ENCODE measurements around the gene TMEM126A.
"Not testable (repeated sequence)": the region's sequence is repeated elsewhere in the genome, so short reads cannot be mapped to it uniquely, and the experiment has no call there.

Gene TMEM126A

GRCh38 chr11:85647604-85648299 lies at the start of gene TMEM126A:
Gene TMEM126A (plus strand): TSS chr11:85647967. CDS start chr11:85650256, 2,289 bp downstream.
- DNase-seq, result peak; percentile 89

GRCh38 chr11:85599083-85599482 lies 48.7 kb upstream of the TMEM126A start:
- DNase-seq, result no peak

- no peak for DNase-seq
Observed at GRCh38 chr11:85602526-85603213, 45.1 kb upstream of the TMEM126A start.

- no peak for DNase-seq
Observed at GRCh38 chr11:85603220-85603619, 44.5 kb upstream of the TMEM126A start.

GRCh38 chr11:85606237-85606636 lies 41.5 kb upstream of the TMEM126A start:
- not testable (repeated sequence) for DNase-seq

- DNase-seq, result not testable (repeated sequence)
Observed at GRCh38 chr11:85608621-85609020, 39.1 kb upstream of the TMEM126A start.

- not testable (repeated sequence) for DNase-seq
Observed at GRCh38 chr11:85609286-85609685, 38.5 kb upstream of the TMEM126A start.

- DNase-seq, result not testable (repeated sequence)
Observed at GRCh38 chr11:85611643-85612042, 36.1 kb upstream of the TMEM126A start.

GRCh38 chr11:85619499-85619898 lies 28.3 kb upstream of the TMEM126A start:
- DNase-seq, result no peak

- DNase-seq, result no peak
Observed at GRCh38 chr11:85620256-85620655, 27.5 kb upstream of the TMEM126A start.

GRCh38 chr11:85626496-85626895 lies 21.3 kb upstream of the TMEM126A start:
- no peak for DNase-seq

- DNase-seq, result peak; percentile 49
Observed at GRCh38 chr11:85627332-85627997, 20.3 kb upstream of the TMEM126A start, which contains the start of gene DLG2. Gene DLG2 (minus strand): TSS chr11:85627344.

GRCh38 chr11:85627998-85628770 lies 19.6 kb upstream of the TMEM126A start, which contains the start of gene TMEM126B:
Gene TMEM126B (plus strand): TSS chr11:85628593. CDS start chr11:85628608, 15 bp downstream.
- peak; percentile 99 for DNase-seq

GRCh38 chr11:85628771-85629341 lies 18.9 kb upstream of the TMEM126A start:
- DNase-seq, result no peak

GRCh38 chr11:85634747-85635146 lies 13.0 kb upstream of the TMEM126A start:
- DNase-seq, result no peak

GRCh38 chr11:85643191-85643614 lies 4.6 kb upstream of the TMEM126A start:
- DNase-seq, result no peak

GRCh38 chr11:85647078-85647477 lies 689 bp upstream of the TMEM126A start:
- no peak for DNase-seq

GRCh38 chr11:85651118-85651517 lies 3.4 kb downstream of the TMEM126A start:
- DNase-seq, result no peak

GRCh38 chr11:85652786-85653447 lies 5.2 kb downstream of the TMEM126A start:
- DNase-seq, result no peak

GRCh38 chr11:85654343-85654742 lies 6.6 kb downstream of the TMEM126A start:
- DNase-seq, result not testable (repeated sequence)

- no peak for DNase-seq
Observed at GRCh38 chr11:85656777-85657176, 9.0 kb downstream of the TMEM126A start.

- no peak for DNase-seq
Observed at GRCh38 chr11:85658180-85658579, 10.4 kb downstream of the TMEM126A start.

All from NCI-H1092 (cell line).